CD4-positive, alpha-beta T cell treated with Interferon gamma for 1 hour (primary cell): ENCODE results near the gene CLPTM1.
"Not testable (repeated sequence)": the region's sequence is repeated elsewhere in the genome, so short reads cannot be mapped to it uniquely, and the experiment has no call there.

ENCODE experiments used
- DNase-seq: peaks from one replicate; pipeline ENCODE4 v3.0.0-alpha.2; 2020

The CLPTM1 gene

GRCh38 chr19:44975444-44975843 is 20.3 kb downstream of the CLPTM1 start:
- no peak for DNase-seq

- no peak for DNase-seq
Observed at GRCh38 chr19:44984005-44984404, 28.8 kb downstream of the CLPTM1 start.

GRCh38 chr19:44985445-44985844 is 30.3 kb downstream of the CLPTM1 start:
- no peak for DNase-seq

- DNase-seq: no peak
Observed at GRCh38 chr19:44986389-44986788, 31.2 kb downstream of the CLPTM1 start.

- no peak for DNase-seq
Observed at GRCh38 chr19:44987148-44987675, 32.0 kb downstream of the CLPTM1 start.

GRCh38 chr19:44988273-44988672 is 33.1 kb downstream of the CLPTM1 start:
- no peak for DNase-seq

- DNase-seq: peak; percentile 64
Observed at GRCh38 chr19:44988896-44989556, 33.8 kb downstream of the CLPTM1 start.

- no peak for DNase-seq
Observed at GRCh38 chr19:44990459-44990858, 35.3 kb downstream of the CLPTM1 start.

- no peak for DNase-seq
Observed at GRCh38 chr19:44990966-44991365, 35.8 kb downstream of the CLPTM1 start.

GRCh38 chr19:44992336-44993163 is 37.4 kb downstream of the CLPTM1 start:
- DNase-seq: no peak

GRCh38 chr19:44993526-44993925 is 38.3 kb downstream of the CLPTM1 start:
- DNase-seq: no peak

GRCh38 chr19:44993926-44994537 is 38.9 kb downstream of the CLPTM1 start:
- DNase-seq: no peak

GRCh38 chr19:44998025-44998424 is 42.8 kb downstream of the CLPTM1 start:
- DNase-seq: no peak

GRCh38 chr19:44999131-44999925 is 44.1 kb downstream of the CLPTM1 start:
- not testable (repeated sequence) for DNase-seq

GRCh38 chr19:45000665-45001064 is 45.5 kb downstream of the CLPTM1 start:
- not testable (repeated sequence) for DNase-seq

- DNase-seq: peak; percentile 94
Observed at GRCh38 chr19:45001087-45001739, 46.0 kb downstream of the CLPTM1 start, which contains the start of gene RELB. RELB (plus strand) TSS chr19:45001464; CDS start chr19:45001580, 116 bp downstream.

- DNase-seq: no peak
Observed at GRCh38 chr19:45003485-45003884, 48.3 kb downstream of the CLPTM1 start.

- DNase-seq: no peak
Observed at GRCh38 chr19:45005787-45006186, 50.6 kb downstream of the CLPTM1 start.

GRCh38 chr19:45008552-45008951 is 53.4 kb downstream of the CLPTM1 start:
- DNase-seq: no peak

- no peak for DNase-seq
Observed at GRCh38 chr19:45009625-45010255, 54.6 kb downstream of the CLPTM1 start.

- DNase-seq: no peak
Observed at GRCh38 chr19:45010306-45010705, 55.1 kb downstream of the CLPTM1 start.

GRCh38 chr19:45011959-45012358 is 56.8 kb downstream of the CLPTM1 start:
- DNase-seq: no peak
